Activated T-helper 1 cell treated with Interleukin-2 at 50 U/mL for 16 hours (primary cell): ENCODE results near the gene STPG1.

ENCODE experiments used
- DNase-seq: peaks from one replicate; pipeline ENCODE4 v3.0.0-alpha.2; 2020; ENCODE audit warnings: low read depth

Gene STPG1

DNA sequence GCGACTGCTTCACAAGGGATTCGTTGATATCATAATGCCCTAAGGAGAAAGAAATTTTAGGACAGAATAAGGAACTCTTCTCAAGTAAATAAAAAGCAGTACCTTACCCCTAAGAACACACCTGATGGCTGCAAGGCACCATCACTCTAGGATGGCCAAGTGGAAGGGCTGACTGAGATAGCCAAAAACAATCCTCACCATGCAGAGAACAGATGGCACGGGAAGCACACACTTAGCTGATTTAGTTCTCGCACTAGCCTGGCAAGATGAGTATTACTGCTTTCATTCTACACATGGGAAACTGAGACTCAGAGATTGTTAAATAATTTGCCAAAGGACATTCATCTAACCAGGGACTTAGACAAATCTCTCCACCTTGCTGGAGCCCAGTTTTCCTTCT is 43.8 kb downstream of the STPG1 start:
- DNase-seq, result no peak

- no peak for DNase-seq
Measured at GRCh38 chr1:24369199-24369598, 44.4 kb downstream of the STPG1 start.

DNA sequence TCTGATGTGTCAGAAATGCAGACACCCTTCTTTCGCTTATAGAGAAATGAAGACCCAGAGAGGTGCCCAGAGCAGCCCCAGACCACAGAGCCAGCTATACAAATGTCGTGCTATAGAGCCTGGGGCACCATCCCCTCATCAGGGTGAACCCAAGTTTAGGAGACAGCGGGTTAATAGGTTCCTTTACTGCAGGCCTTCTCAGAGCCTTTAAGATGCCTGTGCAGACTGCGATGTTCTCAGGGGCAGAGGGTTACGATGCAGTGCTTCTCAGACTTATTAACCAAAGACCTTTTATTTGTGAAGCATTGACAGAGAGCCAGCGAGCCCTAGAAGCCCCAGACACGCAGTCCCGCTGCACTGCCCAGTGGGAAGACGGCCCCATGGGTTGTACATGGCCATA is 46.9 kb downstream of the STPG1 start:
- DNase-seq, result no peak

DNA sequence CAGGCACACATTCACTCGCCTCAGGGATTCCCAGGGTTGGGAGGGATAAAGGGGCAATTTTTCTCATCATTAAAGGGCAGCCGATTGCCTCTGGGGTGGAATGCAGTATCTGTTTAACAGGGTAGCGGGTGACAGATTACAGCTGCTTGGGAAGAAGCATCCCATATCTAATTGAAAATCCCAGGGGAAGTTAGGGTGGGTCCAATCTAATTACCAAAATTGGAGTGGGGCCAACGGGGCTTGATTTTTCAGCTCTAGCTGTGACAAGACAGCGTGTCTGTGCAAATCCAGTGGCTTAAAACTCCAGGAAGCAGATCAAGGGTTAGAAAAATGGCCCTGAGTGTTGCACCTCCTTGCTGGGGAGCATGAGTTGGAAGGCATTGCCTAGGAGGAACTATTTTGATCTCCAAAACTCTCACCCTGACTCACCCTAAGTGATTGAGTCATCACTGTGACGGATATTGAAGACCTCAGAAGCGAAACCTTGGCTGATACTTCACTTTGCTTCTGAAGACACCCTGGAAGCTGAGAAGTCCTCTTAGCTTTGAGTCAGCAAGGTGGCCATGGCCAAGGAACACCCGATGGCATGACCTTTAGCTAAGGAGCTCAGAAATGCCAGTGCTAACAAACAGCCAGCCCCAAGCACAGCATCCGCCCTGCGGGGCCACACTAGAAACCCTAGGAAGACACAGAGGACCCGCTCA is 48.5 kb downstream of the STPG1 start:
- DNase-seq, result no peak

GRCh38 chr1:24364605-24364974 is 49.0 kb downstream of the STPG1 start:
- no peak for DNase-seq

DNA sequence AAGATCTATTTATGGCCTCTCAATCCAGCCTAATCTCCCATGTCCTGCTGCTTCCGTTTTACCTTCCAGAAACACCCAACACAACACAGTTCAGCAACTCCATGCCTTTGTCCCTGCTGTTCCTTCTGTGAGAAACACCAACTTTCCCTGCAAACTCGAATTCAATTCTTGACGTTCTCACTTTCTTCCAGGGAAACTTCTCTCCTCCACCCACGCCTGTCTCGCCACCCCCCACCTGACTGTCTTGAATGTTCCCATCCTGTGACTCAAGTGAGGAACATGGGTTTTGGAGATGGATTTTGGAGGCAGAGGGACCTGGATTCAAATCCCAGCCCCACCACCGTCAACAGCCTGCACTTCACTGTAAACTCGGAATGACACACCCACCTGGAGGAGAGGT is 49.6 kb downstream of the STPG1 start:
- no peak for DNase-seq

DNA sequence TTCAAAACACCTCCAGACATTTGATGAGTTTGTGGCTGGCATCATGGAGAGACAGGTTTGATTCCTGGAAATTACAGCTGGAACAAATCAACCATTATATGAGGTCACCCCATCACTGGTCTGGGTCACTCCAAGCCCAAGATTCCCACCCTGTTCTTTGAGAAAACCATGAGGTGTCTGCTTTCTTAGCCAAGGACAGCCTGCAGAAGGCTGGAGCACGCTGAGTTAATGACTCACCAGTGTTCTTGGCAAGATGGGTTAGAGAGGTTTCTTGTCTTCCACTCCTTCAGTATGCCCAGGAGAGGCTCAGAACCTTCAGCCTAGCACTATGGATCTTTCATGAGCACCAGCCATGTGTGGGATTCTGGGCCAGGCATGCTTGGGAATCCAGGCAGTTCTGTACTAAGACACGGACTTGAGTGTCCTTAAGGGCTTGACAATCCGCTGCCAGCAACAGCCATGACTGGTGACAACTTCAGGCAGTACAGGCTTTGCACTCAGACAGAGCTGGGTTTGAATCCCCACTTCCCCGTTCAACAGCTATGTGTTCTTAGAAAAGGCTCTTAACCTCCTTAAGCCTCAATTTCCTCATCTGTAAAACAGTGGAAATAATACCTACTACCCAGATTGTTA is 50.5 kb downstream of the STPG1 start:
- DNase-seq, result no peak

DNA sequence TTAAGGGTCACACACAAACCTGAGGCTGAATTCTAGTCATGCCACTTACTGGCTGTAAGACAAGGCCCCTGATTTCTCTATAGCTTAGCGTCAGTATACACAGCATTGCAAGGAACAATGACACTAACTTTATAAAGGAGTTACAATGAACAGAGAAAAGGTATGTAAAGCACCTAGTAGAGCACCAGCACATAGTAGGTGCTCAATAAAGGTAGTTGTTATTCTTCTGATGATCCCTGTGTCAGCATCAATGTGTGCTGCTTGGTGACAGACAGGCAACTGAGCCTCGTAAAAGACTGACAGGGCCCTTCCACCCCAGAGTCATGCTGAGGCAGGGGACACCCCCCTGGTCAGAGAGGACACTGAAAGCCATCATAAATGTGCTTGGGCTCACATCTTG is 51.2 kb downstream of the STPG1 start:
- DNase-seq, result no peak

- no peak for DNase-seq
Measured at GRCh38 chr1:24361811-24362210, 51.8 kb downstream of the STPG1 start.

DNA sequence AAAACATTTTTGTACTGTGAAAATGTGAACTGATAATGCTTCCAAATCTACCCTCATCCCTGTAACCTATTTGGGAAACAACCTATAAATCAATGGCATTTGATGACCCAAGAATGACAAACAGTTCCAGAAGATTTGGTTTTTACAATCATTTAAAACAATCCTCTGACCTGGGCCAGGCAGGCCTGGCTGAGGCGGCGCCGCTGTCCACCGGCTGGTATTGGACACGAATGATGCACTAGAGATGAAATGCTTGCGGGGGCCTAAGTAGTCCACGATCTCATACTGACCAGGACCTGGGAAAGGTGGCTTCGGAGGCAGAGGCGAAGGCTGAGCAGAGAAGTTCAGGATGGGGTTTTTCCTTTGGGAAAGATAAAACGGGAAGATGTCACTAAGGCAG is 52.9 kb downstream of the STPG1 start:
- no peak for DNase-seq

DNA sequence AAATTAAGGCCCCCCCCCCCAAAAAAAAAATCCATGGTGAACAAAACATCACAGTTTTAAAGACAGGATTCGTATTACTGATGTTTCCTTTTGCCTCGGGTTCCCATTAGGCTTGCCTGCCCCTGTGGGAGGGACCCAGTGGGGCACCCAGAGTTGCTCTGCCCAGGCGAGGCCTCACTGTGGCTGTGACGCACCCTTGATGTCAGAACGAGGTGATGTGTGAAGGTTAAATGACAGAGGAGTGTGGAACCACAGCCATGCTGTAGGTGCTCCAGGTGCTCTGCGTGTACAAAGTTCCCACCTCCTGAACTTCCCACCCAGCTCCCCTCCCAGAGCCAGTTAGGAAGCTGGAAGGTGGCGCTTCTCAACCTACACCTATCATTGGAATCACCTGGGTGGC is 56.5 kb downstream of the STPG1 start:
- DNase-seq, result no peak

DNA sequence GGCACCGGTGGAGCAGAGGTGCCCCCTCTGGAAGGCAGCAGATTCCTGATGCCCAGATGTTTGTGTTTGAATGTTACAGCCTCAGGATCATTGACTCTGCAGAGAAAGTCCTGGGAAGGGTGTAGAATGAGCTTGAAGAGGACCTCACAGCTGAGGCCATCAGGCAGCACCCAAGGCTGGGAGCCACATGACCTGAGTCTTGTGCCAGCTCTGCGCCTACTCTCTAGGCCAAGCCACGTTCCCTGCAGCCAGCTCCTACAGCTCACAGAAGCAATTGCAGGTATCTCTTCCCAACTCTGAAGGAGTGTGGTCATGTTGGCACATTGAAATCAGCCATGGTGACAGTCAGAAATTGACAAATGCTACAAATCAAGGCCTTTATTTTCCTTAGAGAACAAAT is 58.1 kb downstream of the STPG1 start:
- DNase-seq, result no peak

GRCh38 chr1:24353292-24353891 is 60.2 kb downstream of the STPG1 start:
- no peak for DNase-seq

- DNase-seq, result no peak
Measured at GRCh38 chr1:24351918-24352627, 61.5 kb downstream of the STPG1 start.

DNA sequence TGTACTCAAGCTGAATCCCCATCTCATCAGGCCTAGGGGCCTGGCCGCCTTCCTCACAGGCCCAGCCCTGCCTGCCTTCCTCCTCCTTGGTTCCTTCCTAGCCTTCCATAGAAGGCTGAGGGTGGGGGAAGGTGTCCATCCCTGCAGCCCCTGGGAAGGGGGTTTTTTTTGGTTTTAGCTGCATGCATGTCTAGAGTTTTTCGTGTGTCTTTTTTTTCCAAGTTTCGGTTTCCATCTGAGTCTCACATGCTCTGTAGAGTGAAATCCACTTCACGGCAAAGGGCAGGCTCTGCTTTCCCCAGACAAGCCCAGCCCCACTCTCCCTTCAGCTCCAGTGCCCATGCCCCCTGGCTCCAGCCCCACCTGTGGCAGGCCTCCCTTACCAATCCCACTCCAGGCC is 62.3 kb downstream of the STPG1 start:
- no peak for DNase-seq

DNA sequence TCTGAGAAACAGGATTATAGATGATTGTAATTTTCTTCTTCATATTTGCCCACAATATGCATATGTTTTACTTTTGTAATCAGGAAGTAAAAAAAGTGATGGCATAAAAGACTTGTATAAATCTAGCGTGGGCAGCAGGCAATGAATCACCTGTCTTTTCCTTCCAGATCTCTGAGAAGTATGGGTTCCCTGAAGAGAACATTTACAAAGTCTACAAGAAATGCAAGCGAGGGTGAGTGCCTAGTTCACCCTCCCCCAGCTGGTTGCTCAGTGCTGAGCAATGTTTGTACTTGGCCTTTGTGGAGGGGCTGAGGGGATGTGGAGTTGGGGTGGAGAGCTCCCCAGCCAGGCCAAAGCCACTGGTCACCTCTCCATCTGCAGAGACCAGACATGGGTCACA is 63.7 kb downstream of the STPG1 start:
- DNase-seq, result no peak

- DNase-seq, result no peak
Measured at GRCh38 chr1:24348196-24348595, 65.4 kb downstream of the STPG1 start.

- DNase-seq, result no peak
Measured at GRCh38 chr1:24347159-24347934, 66.2 kb downstream of the STPG1 start.

DNA sequence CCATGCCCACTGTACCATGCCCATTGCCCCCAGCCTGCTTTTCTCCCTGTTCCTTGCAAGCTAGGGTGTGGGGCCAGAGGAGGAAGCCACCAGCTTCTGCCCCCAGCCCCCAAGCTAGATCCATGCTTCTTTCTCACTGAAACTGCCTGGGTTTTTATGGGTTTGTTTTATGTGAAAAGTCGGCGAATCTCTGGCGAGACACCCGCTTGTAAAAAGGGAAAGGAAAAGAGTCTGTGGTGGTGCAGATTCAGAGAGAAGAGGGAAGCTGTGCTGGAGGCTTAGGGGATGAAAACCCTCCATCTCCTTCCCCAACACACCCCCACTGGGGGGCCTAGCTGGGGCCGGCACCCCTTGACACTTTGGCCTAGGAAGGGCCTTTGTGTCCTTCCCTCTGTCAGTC is 68.2 kb downstream of the STPG1 start:
- DNase-seq, result no peak

DNA sequence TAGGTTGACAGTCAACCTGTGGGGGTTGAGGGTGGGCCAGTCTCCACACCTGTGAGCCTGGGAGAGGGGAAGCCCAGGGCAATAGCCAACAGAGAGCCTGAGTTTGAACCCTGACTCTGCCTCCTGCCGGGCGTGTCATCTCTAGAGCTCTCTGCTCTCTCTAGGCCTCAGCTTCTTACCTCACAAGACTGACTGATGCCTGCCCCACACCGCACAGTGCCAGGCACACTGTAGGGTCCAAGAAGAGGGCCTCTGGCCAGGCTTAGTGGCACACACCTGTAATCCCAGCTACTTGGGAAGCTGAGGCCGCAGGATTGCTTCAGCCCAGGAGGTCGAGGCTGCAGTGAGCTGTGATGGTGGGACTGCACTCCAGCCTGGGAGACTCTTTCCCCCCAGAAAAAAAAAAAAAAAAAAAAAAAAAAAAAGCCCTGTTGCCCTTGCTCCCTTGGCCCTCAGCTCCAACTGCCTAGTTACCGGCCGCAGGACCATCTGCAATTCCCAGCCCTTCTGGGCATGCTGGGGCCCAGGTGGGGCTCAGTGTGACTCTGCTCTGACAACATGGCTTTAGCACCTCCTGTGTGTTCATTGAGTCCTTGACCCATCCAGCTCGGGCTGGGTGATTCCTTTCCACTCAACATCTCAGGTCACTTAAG is 69.4 kb downstream of the STPG1 start:
- DNase-seq, result no peak

- no peak for DNase-seq
Measured at GRCh38 chr1:24343412-24344089, 70.0 kb downstream of the STPG1 start.
